OCI-LY7 (cell line): ENCODE results near the gene ADAMTSL2. TPM values are rescaled to one million over a fixed set of nuclear protein-coding genes. Genes with fewer than 3 reads are reported as not detected.

Experiments
- BruUV-seq: library from RNA; stranded (reverse); fragments of 400-500 nt; replicated peaks from 2 replicates; lab custom pipeline; 2021; lab: Mats Ljungman, UMichigan
- CTCF ChIA-PET: fragments of 300-600 bp; sonication (Branson Sonifier 250); formaldehyde crosslinking; loops from one replicate; lab custom pipeline; 2022; ENCODE audit warnings: antibody characterized with exemption; ENCODE audit not compliant: unreplicated experiment; lab: Charles Lee
- POLR2A ChIA-PET: fragments of 300-600 bp; sonication (Branson Sonifier 250); formaldehyde crosslinking; loops from one replicate; lab custom pipeline; 2022; ENCODE audit warnings: antibody characterized with exemption; lab: Charles Lee
- DNase-seq: peaks from one replicate; pipeline ENCODE4 v3.0.0-alpha.2; 2015; ENCODE audit warnings: low spot score
- H2AFZ ChIP-seq: fragments of 200-600 bp; sonication (generic), shearing (Covaris generic); 2 replicates; pipeline ENCODE4 v1.6.1; 2014; ENCODE audit warnings: mild to moderate bottlenecking, antibody characterized with exemption, low read length, moderate library complexity
- H3K27ac ChIP-seq: fragments of 200-600 bp; sonication (generic); 2 replicates; pipeline ENCODE4 v1.5.1; 2014; ENCODE audit warnings: mixed run types, low read depth, mild to moderate bottlenecking, moderate library complexity, low read length, inconsistent platforms; ENCODE audit not compliant: poor library complexity, severe bottlenecking
- H3K36me3 ChIP-seq: fragments of 200-600 bp; sonication (generic); 2 replicates; pipeline ENCODE4 v1.6.1; 2014; ENCODE audit warnings: mild to moderate bottlenecking, antibody characterized with exemption, low read length, moderate library complexity, mixed read lengths; ENCODE audit not compliant: insufficient read depth
- H3K4me1 ChIP-seq: fragments of 200-600 bp; sonication (generic); 2 replicates; pipeline ENCODE4 v1.5.1; 2014; ENCODE audit warnings: mild to moderate bottlenecking, low read length; ENCODE audit not compliant: insufficient read depth, poor library complexity, severe bottlenecking
- H3K4me2 ChIP-seq: fragments of 200-600 bp; sonication (generic); 2 replicates; pipeline ENCODE4 v1.6.1; 2014; ENCODE audit warnings: mild to moderate bottlenecking, low read length
- H3K4me3 ChIP-seq: fragments of 200-600 bp; sonication (generic); 2 replicates; pipeline ENCODE4 v1.5.1; 2014; ENCODE audit warnings: mild to moderate bottlenecking, low read depth, low read length; ENCODE audit not compliant: poor library complexity, severe bottlenecking
- H3K79me2 ChIP-seq: fragments of 200-600 bp; sonication (generic); 2 replicates; pipeline ENCODE4 v1.6.1; 2016; ENCODE audit warnings: low read depth, mild to moderate bottlenecking, low read length, moderate library complexity, mixed read lengths; ENCODE audit not compliant: insufficient read depth
- H3K9me2 ChIP-seq: fragments of 200-600 bp; sonication (generic); 2 replicates; pipeline ENCODE4 v1.6.1; 2016; ENCODE audit warnings: mild to moderate bottlenecking, low read length, mixed read lengths; ENCODE audit not compliant: insufficient read depth
- H3K9me3 ChIP-seq: fragments of 200-600 bp; sonication (generic); 2 replicates; pipeline ENCODE4 v1.6.1; 2014; ENCODE audit warnings: mild to moderate bottlenecking, mixed run types, low read length, mixed read lengths
- H4K20me1 ChIP-seq: fragments of 200-600 bp; sonication (generic); 2 replicates; pipeline ENCODE4 v1.6.1; 2014; ENCODE audit warnings: mild to moderate bottlenecking, antibody characterized with exemption, low read length, moderate library complexity, mixed read lengths; ENCODE audit not compliant: insufficient read depth
- EZH2phosphoT487 ChIP-seq: fragments of 200-600 bp; sonication (generic); IDR thresholded peaks from 2 replicates; pipeline ENCODE4 v1.6.1; 2018; ENCODE audit warnings: low read depth, borderline replicate concordance, mild to moderate bottlenecking, mixed run types, antibody characterized with exemption, low read length, moderate library complexity, mixed read lengths
- intact Hi-C: fragments of 100-400 bp; cut with micrococcal nuclease; formaldehyde crosslinking; loops from one replicate; pipeline ENCODE4 v1.10.0; 2022; ENCODE audit not compliant: unreplicated experiment
- total RNA-seq, 2 experiments: library from RNA; depleted of rRNA in 1 of 2; stranded (reverse); fragments of >200 nt in 1 of 2; shearing (Covaris generic) in 1 of 2; gene quantifications; 2 replicates each; pipeline ENCODE4 v1.2.3, GENCODE V29; 2014 to 2022
- TF ChIP-seq, protein P1 (sequence below): fragments of 200-600 bp; sonication (generic); conservative IDR thresholded peaks from 2 replicates; pipeline ENCODE4 v1.5.1; 2014; ENCODE audit warnings: mild to moderate bottlenecking, antibody characterized with exemption, low read length, moderate library complexity, mixed read lengths

The ADAMTSL2 gene
- total RNA-seq, 2 experiments from 2014 or later, result 0.88 TPM; not detected in 1

DNA sequence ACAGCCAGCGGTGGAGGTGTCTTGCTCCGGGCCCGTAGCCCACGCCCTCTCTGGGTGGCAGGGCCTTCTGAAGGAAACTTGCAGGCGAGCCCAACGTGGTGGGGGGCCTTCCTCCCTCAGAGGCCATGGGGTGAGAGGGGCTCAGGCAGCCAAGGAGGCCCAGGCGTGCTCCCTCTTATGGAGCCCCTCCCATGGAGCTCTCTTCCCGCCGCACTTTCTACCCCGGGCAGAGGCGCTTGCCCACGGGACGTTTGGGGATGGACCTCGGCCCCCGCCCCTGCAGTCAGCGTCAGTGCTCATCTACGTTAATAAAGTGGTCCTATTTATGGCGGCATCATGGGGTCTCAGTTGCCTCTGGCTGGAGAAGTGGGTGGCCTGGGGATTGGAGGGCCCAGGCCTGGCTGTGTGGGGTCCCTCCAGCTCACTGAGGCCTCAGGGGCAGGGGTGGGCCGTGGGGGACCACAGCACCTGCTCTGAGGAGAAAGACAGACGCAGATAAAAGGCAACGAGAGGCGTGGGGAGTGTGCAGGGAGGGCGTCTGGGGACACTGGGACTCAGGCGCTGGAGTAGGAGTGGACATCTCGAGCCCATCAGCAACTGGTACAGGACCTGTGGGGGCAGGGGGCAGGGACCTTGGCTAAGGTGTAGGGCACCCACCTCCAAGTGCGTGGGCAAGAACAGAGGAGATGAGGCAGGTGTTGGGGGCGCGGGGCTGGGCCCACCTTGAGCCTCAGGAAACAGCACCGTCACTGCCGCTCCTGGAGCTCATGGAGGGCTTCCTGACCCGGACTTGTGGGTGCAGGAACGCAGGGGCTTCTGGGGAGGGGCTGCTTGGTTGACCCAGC is 40.9 kb downstream of the ADAMTSL2 start:
- H3K36me3 ChIP-seq, result no peaks in the 10 kb centered on the region
- no peaks in the 10 kb centered on the region for H3K9me2 ChIP-seq
- CTCF ChIA-PET, result no interaction called here
- H4K20me1 ChIP-seq, result no peaks in the 10 kb centered on the region
- H3K9me3 ChIP-seq, result no peaks in the 10 kb centered on the region
- intact Hi-C loops, result no loop called here
- DNase-seq, result no peak
- H3K27ac ChIP-seq, result no peak overlapping the region
- H3K4me1 ChIP-seq, result peaks cover 32% of the 10 kb centered on the region
- no peak overlapping the region for H3K4me3 ChIP-seq
- TF ChIP-seq, protein P1, sequence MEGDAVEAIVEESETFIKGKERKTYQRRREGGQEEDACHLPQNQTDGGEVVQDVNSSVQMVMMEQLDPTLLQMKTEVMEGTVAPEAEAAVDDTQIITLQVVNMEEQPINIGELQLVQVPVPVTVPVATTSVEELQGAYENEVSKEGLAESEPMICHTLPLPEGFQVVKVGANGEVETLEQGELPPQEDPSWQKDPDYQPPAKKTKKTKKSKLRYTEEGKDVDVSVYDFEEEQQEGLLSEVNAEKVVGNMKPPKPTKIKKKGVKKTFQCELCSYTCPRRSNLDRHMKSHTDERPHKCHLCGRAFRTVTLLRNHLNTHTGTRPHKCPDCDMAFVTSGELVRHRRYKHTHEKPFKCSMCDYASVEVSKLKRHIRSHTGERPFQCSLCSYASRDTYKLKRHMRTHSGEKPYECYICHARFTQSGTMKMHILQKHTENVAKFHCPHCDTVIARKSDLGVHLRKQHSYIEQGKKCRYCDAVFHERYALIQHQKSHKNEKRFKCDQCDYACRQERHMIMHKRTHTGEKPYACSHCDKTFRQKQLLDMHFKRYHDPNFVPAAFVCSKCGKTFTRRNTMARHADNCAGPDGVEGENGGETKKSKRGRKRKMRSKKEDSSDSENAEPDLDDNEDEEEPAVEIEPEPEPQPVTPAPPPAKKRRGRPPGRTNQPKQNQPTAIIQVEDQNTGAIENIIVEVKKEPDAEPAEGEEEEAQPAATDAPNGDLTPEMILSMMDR, result no peak
- no peak for TF ChIP-seq EZH2phosphoT487
- POLR2A ChIA-PET, result no interaction called here
- H3K4me2 ChIP-seq, result no peak overlapping the region
- no peaks in the 10 kb centered on the region for H3K79me2 ChIP-seq
- no peak overlapping the region for H2AFZ ChIP-seq
- no TSS peak for BruUV-seq

DNA sequence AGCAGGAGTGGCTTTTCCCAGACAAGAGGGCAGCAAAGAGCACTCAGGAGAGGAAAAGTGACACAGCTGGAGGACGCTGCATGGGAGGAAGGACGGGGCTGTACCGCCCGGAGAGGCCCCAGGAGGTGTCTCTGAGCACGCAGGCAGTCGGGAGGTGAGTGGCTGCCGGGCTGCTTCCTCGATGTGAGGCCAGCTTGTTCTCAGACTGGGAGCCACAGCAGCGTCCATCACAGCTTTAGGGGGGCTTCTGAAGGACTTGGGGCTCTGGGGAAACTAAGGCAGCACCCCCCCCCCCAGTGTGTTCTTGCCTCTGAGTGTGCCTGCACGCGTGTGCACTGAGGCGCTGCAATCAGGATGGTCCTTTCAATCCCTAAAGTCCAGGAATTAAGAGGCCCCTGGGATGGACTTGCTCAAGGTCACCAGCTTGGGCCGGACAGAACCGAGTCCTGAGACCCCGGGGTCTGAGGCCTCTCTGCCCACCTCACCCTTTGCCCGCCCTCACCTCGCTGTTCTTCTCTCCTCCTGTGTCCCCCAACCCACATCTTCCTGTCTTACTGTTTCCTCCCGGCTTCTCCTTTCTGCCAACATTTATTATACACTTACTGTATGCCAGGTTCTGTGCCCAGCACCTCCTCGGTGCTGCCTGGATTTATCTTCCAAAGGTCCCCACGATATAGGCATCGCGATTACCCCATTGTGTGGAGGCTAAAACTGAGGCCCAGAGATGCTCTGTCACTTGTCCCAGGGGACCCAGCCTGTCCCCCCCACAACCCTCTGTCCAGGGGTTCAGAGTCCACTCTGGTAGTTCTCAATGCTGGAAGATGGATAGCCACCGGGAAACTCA is 41.7 kb downstream of the ADAMTSL2 start:
- no peak overlapping the region for H3K4me3 ChIP-seq
- POLR2A ChIA-PET, result no interaction called here
- H3K9me2 ChIP-seq, result no peaks in the 10 kb centered on the region
- no peaks in the 10 kb centered on the region for H4K20me1 ChIP-seq
- no peak for DNase-seq
- H3K4me2 ChIP-seq, result no peak overlapping the region
- intact Hi-C loops, result no loop called here
- no peak for TF ChIP-seq EZH2phosphoT487
- TF ChIP-seq, protein P1, result no peak
- CTCF ChIA-PET, result no interaction called here
- no peaks in the 10 kb centered on the region for H3K79me2 ChIP-seq
- BruUV-seq, result no TSS peak
- peaks cover 40% of the 10 kb centered on the region for H3K4me1 ChIP-seq
- H3K27ac ChIP-seq, result no peak overlapping the region
- H2AFZ ChIP-seq, result no peak overlapping the region
- no peaks in the 10 kb centered on the region for H3K9me3 ChIP-seq
- no peaks in the 10 kb centered on the region for H3K36me3 ChIP-seq
